GM12874 (cell line): ENCODE measurements around the gene CMTM3.

Source experiments
- CTCF ChIP-seq: IDR thresholded peaks from 2 replicates; pipeline ENCODE4 v1.5.1; 2011; ENCODE audit warnings: low read depth, mild to moderate bottlenecking, control low read depth, low read length, moderate library complexity; ENCODE audit not compliant: insufficient read depth

The CMTM3 gene

GRCh38 chr16:66658860-66659190 is 54.3 kb downstream of the CMTM3 start:
- TF ChIP-seq CTCF: no peak

DNA sequence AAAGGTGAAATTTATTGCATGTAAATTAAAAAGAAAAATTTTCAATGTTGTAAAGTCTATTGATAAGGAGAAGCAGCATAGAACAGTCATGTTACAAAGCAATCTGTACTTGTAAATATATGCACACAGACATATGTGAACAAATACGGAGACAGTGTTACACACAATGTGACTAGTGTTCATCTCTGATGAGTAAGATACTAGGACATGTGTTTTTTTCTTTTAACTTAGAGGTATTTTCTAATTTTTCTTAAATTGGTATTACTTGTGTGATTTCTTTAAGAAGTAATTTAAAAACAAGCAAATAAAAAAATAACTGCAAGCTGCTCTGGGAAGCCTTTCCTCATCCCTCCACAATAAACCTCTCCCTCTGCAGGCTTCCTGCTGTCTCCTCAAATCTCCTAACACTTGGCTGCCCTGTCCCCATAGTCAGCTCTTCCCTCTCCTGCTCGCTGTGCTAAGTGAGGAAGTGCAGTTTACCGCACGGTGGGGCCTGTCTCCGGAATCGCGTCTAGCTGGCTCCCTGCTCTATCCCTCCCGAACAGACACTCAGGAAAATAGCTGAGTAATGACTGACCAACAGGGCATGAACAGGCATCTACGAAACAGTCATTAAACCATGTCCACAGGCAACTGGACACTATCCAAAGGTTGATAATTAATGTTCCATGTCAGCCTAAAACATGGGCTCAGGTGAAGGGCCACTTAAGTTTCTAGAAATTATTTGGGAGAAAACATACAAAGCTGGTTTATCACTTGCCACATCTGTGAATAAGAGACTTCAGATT is 56.1 kb downstream of the CMTM3 start:
- TF ChIP-seq CTCF: no peak

GRCh38 chr16:66661210-66661560 is 56.7 kb downstream of the CMTM3 start:
- no peak for TF ChIP-seq CTCF

- peak; percentile 44; the same call in 1 of the 2 replicates for TF ChIP-seq CTCF
Observed at GRCh38 chr16:66662445-66663194, 58.1 kb downstream of the CMTM3 start.
